Measurements from ENCODE around the gene PRSS53. TPM values are rescaled to one million over a fixed set of nuclear protein-coding genes. Genes with fewer than 3 reads are reported as not detected.

PRSS53 gene
- total RNA-seq, 1 donor: 1.7 TPM

DNA sequence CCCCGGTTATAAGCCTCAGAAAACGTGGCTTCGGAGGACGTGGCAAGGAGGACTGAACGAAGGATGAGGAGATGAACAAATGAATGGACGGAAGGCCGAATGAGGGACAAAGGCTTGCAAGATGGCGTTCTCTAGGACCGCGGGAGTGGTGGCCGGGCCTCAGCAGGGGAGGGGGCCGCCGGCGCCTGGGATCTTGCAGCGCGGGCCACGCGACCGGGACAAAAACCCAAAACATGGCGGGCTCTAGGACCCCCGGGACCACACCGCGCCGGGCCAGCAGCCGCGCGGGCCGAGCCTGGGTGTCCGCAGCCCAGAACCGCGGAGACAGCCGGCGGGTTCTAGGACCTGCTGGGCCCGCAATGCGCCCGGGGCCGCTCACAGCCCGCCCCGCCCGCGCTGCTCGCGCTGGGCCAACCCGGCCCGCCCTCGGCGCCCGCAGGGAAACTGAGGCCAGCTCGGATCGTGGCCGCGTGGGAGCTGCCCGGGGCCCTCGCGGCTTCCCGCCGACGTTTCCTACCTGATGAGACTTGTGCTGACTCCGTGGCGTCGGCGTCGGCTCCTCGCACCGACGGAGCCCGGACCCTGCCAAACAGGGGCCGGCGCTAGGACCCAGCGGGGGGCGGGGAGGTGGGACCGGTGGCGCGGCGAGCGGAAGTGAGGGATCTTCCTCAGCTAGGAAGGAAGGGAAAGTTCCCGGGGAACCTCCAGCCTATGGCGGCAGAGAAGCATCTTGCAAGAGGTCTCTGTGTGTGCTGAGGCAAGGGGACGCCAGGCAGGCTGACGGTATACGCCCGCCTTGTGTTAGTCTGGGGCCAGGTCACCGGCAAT, 15.4 kb downstream of the PRSS53 start:
- H3K4me3 ChIP-seq (ENCODE audit: low read depth, low read length): peak overlapping the region; percentile 95
- TF ChIP-seq, protein P1, sequence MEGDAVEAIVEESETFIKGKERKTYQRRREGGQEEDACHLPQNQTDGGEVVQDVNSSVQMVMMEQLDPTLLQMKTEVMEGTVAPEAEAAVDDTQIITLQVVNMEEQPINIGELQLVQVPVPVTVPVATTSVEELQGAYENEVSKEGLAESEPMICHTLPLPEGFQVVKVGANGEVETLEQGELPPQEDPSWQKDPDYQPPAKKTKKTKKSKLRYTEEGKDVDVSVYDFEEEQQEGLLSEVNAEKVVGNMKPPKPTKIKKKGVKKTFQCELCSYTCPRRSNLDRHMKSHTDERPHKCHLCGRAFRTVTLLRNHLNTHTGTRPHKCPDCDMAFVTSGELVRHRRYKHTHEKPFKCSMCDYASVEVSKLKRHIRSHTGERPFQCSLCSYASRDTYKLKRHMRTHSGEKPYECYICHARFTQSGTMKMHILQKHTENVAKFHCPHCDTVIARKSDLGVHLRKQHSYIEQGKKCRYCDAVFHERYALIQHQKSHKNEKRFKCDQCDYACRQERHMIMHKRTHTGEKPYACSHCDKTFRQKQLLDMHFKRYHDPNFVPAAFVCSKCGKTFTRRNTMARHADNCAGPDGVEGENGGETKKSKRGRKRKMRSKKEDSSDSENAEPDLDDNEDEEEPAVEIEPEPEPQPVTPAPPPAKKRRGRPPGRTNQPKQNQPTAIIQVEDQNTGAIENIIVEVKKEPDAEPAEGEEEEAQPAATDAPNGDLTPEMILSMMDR (IDR thresholded peaks at IDR 0.05; ENCODE audit: insufficient read depth, low read depth, low read length): no peak
- peak; percentile 95 for DNase-seq (ENCODE audit: low read depth)

DNA sequence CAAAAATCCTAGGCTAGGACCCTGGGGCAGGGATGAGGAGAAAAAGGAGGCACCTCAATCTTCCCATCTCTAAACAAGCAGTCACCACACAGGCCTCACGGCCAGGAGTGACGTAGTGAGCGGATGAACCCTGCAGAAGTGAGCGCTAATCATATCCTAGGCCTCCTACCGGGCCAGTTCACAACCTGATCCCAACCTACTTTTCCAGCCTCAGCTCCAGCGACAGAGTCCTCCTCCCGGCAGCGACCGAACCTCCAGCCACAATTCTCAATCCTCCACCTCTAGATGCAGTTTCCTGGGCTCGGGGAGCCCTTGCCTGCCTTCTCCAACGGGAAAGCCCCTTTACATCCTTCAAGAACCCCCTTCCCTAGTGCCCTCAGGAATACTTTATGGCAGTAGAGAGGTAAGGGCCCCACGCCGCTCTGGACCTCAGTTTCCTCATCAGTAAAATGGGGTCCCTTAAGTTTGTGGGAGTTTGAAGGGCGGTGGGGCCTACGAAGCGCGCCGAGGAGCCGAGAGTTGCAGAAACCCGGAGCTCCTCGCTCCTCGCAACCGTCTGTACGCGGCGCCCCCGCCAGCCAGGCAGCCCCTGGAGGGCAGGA, 16.1 kb downstream of the PRSS53 start:
- peak overlapping the region; percentile 95 for H3K4me3 ChIP-seq (ENCODE audit: low read depth, low read length)
- peak; percentile 46 for DNase-seq (ENCODE audit: low read depth)
- TF ChIP-seq, protein P1 (IDR thresholded peaks at IDR 0.05; ENCODE audit: insufficient read depth, low read depth, low read length): no peak

DNA sequence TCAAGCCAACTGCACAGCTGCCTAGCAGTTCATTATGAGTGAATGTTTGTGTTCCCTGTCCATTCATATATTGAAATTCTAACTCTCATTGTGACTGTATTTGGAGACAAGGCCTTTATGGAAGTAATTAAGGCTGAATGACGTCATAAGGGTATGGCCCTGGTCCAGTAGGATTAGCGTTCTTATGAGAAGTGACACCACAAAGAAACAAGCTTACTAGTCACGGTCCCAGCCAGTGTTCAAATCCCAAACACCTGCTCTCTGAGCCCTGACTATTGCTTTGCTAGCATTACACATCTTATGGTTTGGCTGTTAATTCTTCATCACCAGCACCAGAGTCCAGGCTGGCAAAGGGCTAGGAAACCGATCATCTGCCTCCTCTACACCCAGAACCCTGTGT, 16.9 kb downstream of the PRSS53 start:
- peak; percentile 79 for DNase-seq (ENCODE audit: low read depth)
- H3K4me3 ChIP-seq (ENCODE audit: low read depth, low read length): peak overlapping the region; percentile 95
- TF ChIP-seq, protein P1 (IDR thresholded peaks at IDR 0.05; ENCODE audit: insufficient read depth, low read depth, low read length): no peak

DNA sequence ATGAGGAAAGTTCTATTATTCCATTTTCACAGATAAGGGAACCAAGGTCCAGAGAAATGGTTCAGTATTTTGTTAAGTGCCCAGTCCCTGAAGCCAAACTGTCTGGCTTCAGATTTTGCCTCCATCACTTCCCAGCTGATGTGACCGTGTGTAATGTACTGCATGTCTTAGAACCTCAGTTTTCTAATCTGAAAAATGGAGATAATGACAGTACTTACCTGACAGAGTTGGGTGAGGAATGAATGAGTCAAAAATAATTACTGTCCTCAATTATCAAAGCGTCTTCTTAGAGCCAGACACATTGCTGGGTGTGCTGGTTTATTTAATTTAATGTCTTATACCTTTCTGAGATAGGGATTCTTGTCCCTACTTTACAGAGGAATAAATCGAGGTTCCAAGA, 21.4 kb downstream of the PRSS53 start:
- TF ChIP-seq, protein P1 (IDR thresholded peaks at IDR 0.05; ENCODE audit: insufficient read depth, low read depth, low read length): no peak
- DNase-seq (ENCODE audit: low read depth): no peak
- H3K4me3 ChIP-seq (ENCODE audit: low read depth, low read length): no peak overlapping the region

DNA sequence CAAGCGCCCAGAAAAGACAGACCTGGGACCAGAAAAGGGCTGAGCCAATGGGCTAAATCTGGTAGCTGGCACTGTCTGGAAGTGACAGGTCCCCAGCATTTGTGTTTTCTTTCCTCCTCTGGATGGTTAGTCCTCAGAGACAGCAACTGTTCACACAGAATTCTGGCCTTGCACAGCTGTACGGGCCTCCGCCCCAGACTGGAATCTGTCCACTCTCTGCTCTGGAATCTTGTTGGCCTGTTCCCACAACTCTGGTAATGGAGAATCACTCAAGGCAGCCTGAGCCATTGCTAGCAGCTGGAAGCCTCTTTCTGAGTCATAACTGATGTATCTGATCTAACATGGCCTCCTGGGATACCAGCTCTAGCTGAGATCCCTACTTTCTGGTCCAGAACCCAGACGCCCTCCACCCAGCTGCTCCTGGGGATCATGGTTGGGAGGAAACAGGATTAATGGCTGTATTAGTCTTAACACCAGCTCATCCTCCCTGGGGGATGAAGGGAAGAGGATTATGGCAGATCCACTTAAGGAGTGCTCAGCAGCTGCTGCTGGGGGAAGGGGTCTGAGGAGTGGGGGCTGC, 23.8 kb downstream of the PRSS53 start:
- TF ChIP-seq, protein P1 (IDR thresholded peaks at IDR 0.05; ENCODE audit: insufficient read depth, low read depth, low read length): no peak
- DNase-seq (ENCODE audit: low read depth): peak; percentile 94
- H3K4me3 ChIP-seq (ENCODE audit: low read depth, low read length): no peak overlapping the region

DNA sequence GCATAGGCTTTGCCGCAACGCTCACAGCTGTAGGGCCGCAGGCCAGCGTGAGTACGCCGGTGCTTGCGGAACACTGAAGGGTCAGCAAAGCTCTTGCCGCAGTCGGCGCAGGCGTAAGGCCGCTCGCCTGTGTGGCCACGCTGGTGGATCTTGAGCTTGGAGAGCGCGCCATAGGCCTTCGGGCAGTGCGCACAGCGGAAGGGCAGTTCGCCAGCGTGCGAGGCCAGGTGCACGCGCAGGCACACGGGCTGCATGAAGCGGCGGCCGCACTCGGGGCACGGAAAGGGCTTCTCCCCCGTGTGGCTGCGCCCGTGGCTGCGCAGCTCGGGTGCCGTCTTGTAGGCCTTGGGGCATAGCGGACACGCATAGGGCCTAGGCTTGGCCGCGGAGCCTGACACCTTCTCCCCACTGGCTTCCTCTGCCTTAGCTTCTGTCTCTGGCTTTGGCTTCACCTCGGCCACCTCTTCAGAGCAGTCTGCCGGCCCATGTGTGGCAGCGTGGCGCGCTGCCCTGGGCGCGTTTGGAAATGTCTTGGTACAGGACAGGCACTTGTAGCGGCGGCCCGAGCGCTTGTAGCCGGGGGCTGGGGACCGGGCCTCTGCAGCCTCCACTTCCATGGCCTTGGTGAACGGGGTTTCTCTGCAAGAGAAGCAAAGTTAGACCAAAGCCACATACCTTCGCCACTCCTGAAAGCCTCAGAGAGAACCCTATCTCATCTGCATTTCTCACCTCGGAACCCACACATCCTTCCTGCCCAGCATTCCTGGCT, 24.7 kb downstream of the PRSS53 start:
- no peak for DNase-seq (ENCODE audit: low read depth)
- TF ChIP-seq, protein P1 (IDR thresholded peaks at IDR 0.05; ENCODE audit: insufficient read depth, low read depth, low read length): no peak
- peak overlapping the region; percentile 3 for H3K4me3 ChIP-seq (ENCODE audit: low read depth, low read length)

All from fibroblast of villous mesenchyme (primary cell).